Psoas muscle (tissue), 8 donors: ENCODE results near the gene CCDC27. TPM values are rescaled to one million over a fixed set of nuclear protein-coding genes. Genes with fewer than 3 reads are reported as not detected.

Source experiments
- ATAC-seq, 4 donors: fragments of 200-7000 bp; cut with Tn5 transposase; one replicate each; pipeline ENCODE4 v1.9.1; 2020; ENCODE audit warnings: moderate library complexity in 3 of 4, mild to moderate bottlenecking in 2 of 4
- DNase-seq, 2 donors: peaks; one replicate each; pipeline ENCODE4 v3.0.0-alpha.2; 2020
- H3K27ac ChIP-seq: fragments of 200-600 bp; one replicate; pipeline ENCODE4 v1.8.0; 2022
- H3K27me3 ChIP-seq, 3 donors: fragments of 200-600 bp in 1 of 3; one replicate each; pipeline versions ENCODE4 v1.6.1 to v1.8.0; 2013 to 2022; ENCODE audit warnings: low read length in 2 of 3, mild to moderate bottlenecking in 2 of 3, moderate library complexity in 1 of 3; ENCODE audit not compliant: insufficient read depth in 3 of 3
- H3K36me3 ChIP-seq, 2 donors: fragments of 200-600 bp in 1 of 2; one replicate each; pipeline versions ENCODE4 v1.6.1 to v1.8.0; 2013 to 2022; ENCODE audit warnings: low read depth in 1 of 2, mild to moderate bottlenecking in 1 of 2, moderate library complexity in 1 of 2; ENCODE audit not compliant: insufficient read depth in 1 of 2
- H3K4me1 ChIP-seq: fragments of 200-600 bp; one replicate; pipeline ENCODE4 v1.8.0; 2022
- H3K4me3 ChIP-seq: fragments of 200-600 bp; one replicate; pipeline ENCODE4 v1.8.0; 2022; ENCODE audit warnings: mild to moderate bottlenecking
- H3K9me3 ChIP-seq: fragments of 200-600 bp; one replicate; pipeline ENCODE4 v1.8.0; 2022
- CTCF ChIP-seq: fragments of 200-600 bp; IDR thresholded peaks from one replicate; pipeline ENCODE4 v1.8.0; 2022; ENCODE audit warnings: antibody characterized with exemption
- WGBS, 3 donors: extraction: QIAGEN DNeasy Blood & Tissue Kit; methylation state at CpG; one replicate each; pipeline versions ENCODE4 v1.1.6 to v1.1.7; 2013; 5-methylcytosine and 5-hydroxymethylcytosine counted together
- intact Hi-C, 2 donors: fragments of 100-400 bp; cut with DNase I; formaldehyde crosslinking; loops; one replicate each; pipeline versions ENCODE4 v1.11.0 to v1.14.2; 2022
- polyA plus RNA-seq, 3 donors: library from polyadenylated mRNA; stranded (reverse); fragments of 200-250 nt; gene quantifications; one replicate each; pipeline ENCODE4 v1.2.3, GENCODE V29; 2013
- total RNA-seq, 4 donors: library from RNA; stranded (reverse); fragmentation: NEBNext Ultra II Directional in 2 of 4; extraction: Animal tissue kit (Norgen Biotek cat#: 25700) in 2 of 4; gene quantifications; one replicate each; pipeline versions ENCODE4 v1.2.1 to v1.2.4, GENCODE V29; 2021 to 2023
- donor health status: healthy with polysubstance abuse.
- donor health status: DM: no; HTN: no; CAD: no; lungs with moderate emphysema.
- donor health status: Bipolar disorder and iron deficiency.
- donor health status: healthy.
- donor health status: DM: yes; HTN: yes; CAD: no.
- donor health status: DM: no; HTN: no; CAD: no.
- donor health status: DM: no; HTN: no; CAD: no.
- donor health status: DM: yes; HTN: yes; CAD: no.

Gene CCDC27
- total and polyA plus RNA-seq, 7 donors = 0.03 to 0.17 (median 0.10) TPM; not detected in 3

- ATAC-seq = no peak
- Histone ChIP-seq H3K27me3 (peaks cover 0 to 22% (median 7%) of the 10 kb centered on the region in 3 donors), H3K36me3 (no peaks in the 10 kb centered on the region), H3K27ac (no peak overlapping the region), H3K9me3 (no peaks in the 10 kb centered on the region), H3K4me3 (no peak overlapping the region), H3K4me1 (peaks cover 5% of the 10 kb centered on the region)
- DNase-seq = no peak
- intact Hi-C loops = loop anchor here in 1 of 2 donors (5.0 kb wide), 1 partner anchor 40 kb away; no protein-coding TSS in a partner anchor
- no peak for TF ChIP-seq CTCF
- 57 to 64% (median 58%) methylated on average over 34 to 37 of the region's 37 CpGs for WGBS, 3 donors
Observed at GRCh38 chr1:3727042-3727824, 25.0 kb upstream of the CCDC27 start.

- Histone ChIP-seq H3K27me3 (peaks cover 0 to 22% (median 7%) of the 10 kb centered on the region in 3 donors), H3K9me3 (no peaks in the 10 kb centered on the region), H3K36me3 (no peaks in the 10 kb centered on the region), H3K4me1 (peaks cover 5% of the 10 kb centered on the region), H3K4me3 (no peak overlapping the region), H3K27ac (no peak overlapping the region)
- intact Hi-C loops = loop anchor here in 1 of 2 donors (5.0 kb wide), 1 partner anchor 41 kb away; no protein-coding TSS in a partner anchor
- DNase-seq (no peak), ATAC-seq (no peak)
- TF ChIP-seq CTCF = no peak
- WGBS, 3 donors = 84 to 86% (median 84%) methylated on average over 26 to 31 of the region's 31 CpGs
Observed at GRCh38 chr1:3727825-3728776, 24.1 kb upstream of the CCDC27 start.

GRCh38 chr1:3729594-3730542, 22.4 kb upstream of the CCDC27 start:
- peaks cover 0 to 3% of the 10 kb centered on the region in 2 donors for H3K36me3 ChIP-seq
- intact Hi-C loops = loop anchor here in 1 of 2 donors (5.0 kb wide), 1 partner anchor 43 kb away; no protein-coding TSS in a partner anchor
- WGBS, 3 donors = 76 to 83% (median 79%) methylated on average over 31 to 32 of the region's 32 CpGs
- DNase-seq (no peak), ATAC-seq (no peak)
- H3K4me3 ChIP-seq = no peak overlapping the region
- peaks cover 0 to 22% (median 7%) of the 10 kb centered on the region in 3 donors for H3K27me3 ChIP-seq
- H3K9me3 ChIP-seq = no peaks in the 10 kb centered on the region
- TF ChIP-seq CTCF = no peak
- H3K27ac ChIP-seq = no peak overlapping the region
- H3K4me1 ChIP-seq = peaks cover 5% of the 10 kb centered on the region
